H9 (cell line): ENCODE measurements around the gene TNIK. TPM values are rescaled to one million over a fixed set of nuclear protein-coding genes. Genes with fewer than 3 reads are reported as not detected.

Experiments
- DNase-seq: peaks from one replicate; pipeline ENCODE4 v3.0.0-alpha.2; 2017
- H2AFZ ChIP-seq: one replicate; pipeline ENCODE4 v1.6.1; 2013; ENCODE audit warnings: mild to moderate bottlenecking, low read length, control low read depth, moderate library complexity
- H2AK5ac ChIP-seq: 2 replicates; pipeline ENCODE4 v1.6.1; 2013; ENCODE audit warnings: low read length, control low read depth, mixed read lengths; ENCODE audit not compliant: insufficient read length
- H2BK120ac ChIP-seq: one replicate; pipeline ENCODE4 v1.6.1; 2013; ENCODE audit warnings: low read depth, mild to moderate bottlenecking, low read length, control low read depth, inconsistent platforms; ENCODE audit not compliant: poor library complexity, severe bottlenecking
- H2BK12ac ChIP-seq: 2 replicates; pipeline ENCODE4 v1.6.1; 2013; ENCODE audit warnings: low read length, control low read depth, mixed read lengths, low read depth; ENCODE audit not compliant: insufficient read length
- H2BK15ac ChIP-seq: 2 replicates; pipeline ENCODE4 v1.6.1; 2013; ENCODE audit warnings: low read depth, low read length, control low read depth
- H2BK20ac ChIP-seq: one replicate; pipeline ENCODE4 v1.6.1; 2013; ENCODE audit warnings: low read depth, mild to moderate bottlenecking, low read length, control low read depth, inconsistent platforms; ENCODE audit not compliant: poor library complexity, severe bottlenecking
- H2BK5ac ChIP-seq: 2 replicates; pipeline ENCODE4 v1.6.1; 2013; ENCODE audit warnings: low read length, control low read depth, mixed read lengths; ENCODE audit not compliant: insufficient read length
- H3K14ac ChIP-seq: 2 replicates; pipeline ENCODE4 v1.6.1; 2013; ENCODE audit warnings: low read length, control low read depth; ENCODE audit not compliant: insufficient read depth
- H3K18ac ChIP-seq: 2 replicates; pipeline ENCODE4 v1.6.1; 2013; ENCODE audit warnings: low read depth, mild to moderate bottlenecking, mixed read lengths, low read length, control low read depth; ENCODE audit not compliant: insufficient read length
- H3K23ac ChIP-seq: 2 replicates; pipeline ENCODE4 v1.6.1; 2013; ENCODE audit warnings: low read length, control low read depth, mixed read lengths, low read depth; ENCODE audit not compliant: insufficient read length
- H3K23me2 ChIP-seq: 2 replicates; pipeline ENCODE4 v1.6.1; 2013; ENCODE audit warnings: low read depth, mild to moderate bottlenecking, mixed read lengths, low read length, control low read depth; ENCODE audit not compliant: insufficient read length, poor library complexity, severe bottlenecking
- H3K27ac ChIP-seq: 2 replicates; pipeline ENCODE4 v1.5.1; 2013; ENCODE audit warnings: low read length, control low read depth, mixed read lengths, low read depth; ENCODE audit not compliant: insufficient read length
- H3K27me3 ChIP-seq: 2 replicates; pipeline ENCODE4 v1.6.1; 2013; ENCODE audit warnings: low read length, control low read depth, inconsistent platforms; ENCODE audit not compliant: insufficient read depth
- H3K4ac ChIP-seq: 2 replicates; pipeline ENCODE4 v1.6.1; 2013; ENCODE audit warnings: low read depth, mild to moderate bottlenecking, control low read depth, inconsistent platforms, low read length, moderate library complexity
- H3K4me1 ChIP-seq: 2 replicates; pipeline ENCODE4 v1.6.1; 2013; ENCODE audit warnings: low read length, control low read depth, inconsistent platforms; ENCODE audit not compliant: insufficient read depth
- H3K4me2 ChIP-seq: 2 replicates; pipeline ENCODE4 v1.6.1; 2013; ENCODE audit warnings: low read length, control low read depth, mixed read lengths; ENCODE audit not compliant: insufficient read length, insufficient read depth
- H3K56ac ChIP-seq: 2 replicates; pipeline ENCODE4 v1.6.1; 2013; ENCODE audit warnings: low read depth, mild to moderate bottlenecking, mixed read lengths, low read length, control low read depth; ENCODE audit not compliant: insufficient read length
- H3K79me1 ChIP-seq: 2 replicates; pipeline ENCODE4 v1.6.1; 2013; ENCODE audit warnings: low read depth, mild to moderate bottlenecking, moderate library complexity, low read length, control low read depth, inconsistent platforms; ENCODE audit not compliant: insufficient read depth, poor library complexity, severe bottlenecking
- H3K79me2 ChIP-seq: 2 replicates; pipeline ENCODE4 v1.6.1; 2013; ENCODE audit warnings: low read length, control low read depth, inconsistent platforms; ENCODE audit not compliant: insufficient read depth
- H3K9ac ChIP-seq: 2 replicates; pipeline ENCODE4 v1.6.1; 2013; ENCODE audit warnings: low read length, control low read depth, mixed read lengths; ENCODE audit not compliant: insufficient read length; ENCODE audit errors: extremely low read depth
- H3K9me3 ChIP-seq: one replicate; pipeline ENCODE4 v1.6.1; 2013; ENCODE audit warnings: low read depth, low read length, inconsistent platforms; ENCODE audit not compliant: control insufficient read depth
- H3T11ph ChIP-seq: one replicate; pipeline ENCODE4 v1.6.1; 2013; ENCODE audit warnings: mild to moderate bottlenecking, low read length, control low read depth, inconsistent platforms
- H4K20me1 ChIP-seq: one replicate; pipeline ENCODE4 v1.6.1; 2013; ENCODE audit not compliant: control insufficient read depth, insufficient read length, insufficient read depth
- H4K5ac ChIP-seq: 2 replicates; pipeline ENCODE4 v1.6.1; 2013; ENCODE audit warnings: low read depth, mild to moderate bottlenecking, mixed read lengths, low read length, control low read depth; ENCODE audit not compliant: insufficient read length
- H4K8ac ChIP-seq: replicated peaks from 2 replicates; pipeline ENCODE4 v1.6.1; 2013; ENCODE audit warnings: low read length, control low read depth, mixed read lengths, low read depth; ENCODE audit not compliant: insufficient read length
- H4K91ac ChIP-seq: 2 replicates; pipeline ENCODE4 v1.6.1; 2013; ENCODE audit warnings: low read depth, mild to moderate bottlenecking, moderate library complexity, mixed read lengths, low read length, control low read depth; ENCODE audit not compliant: insufficient read length
- H3K27ac Mint-ChIP-seq, 3 experiments: 2 replicates in 2 of 3; 3 replicates in 1 of 3; pipeline ENCODE4 v1.8.0; 2020 to 2021; ENCODE audit warnings: mixed read lengths in 3 of 3, mild to moderate bottlenecking in 1 of 3, moderate library complexity in 1 of 3
- H3K27me3 Mint-ChIP-seq: 2 replicates; pipeline ENCODE4 v1.8.0; 2021; ENCODE audit warnings: low read depth, mild to moderate bottlenecking, moderate library complexity, mixed read lengths
- H3K36me3 Mint-ChIP-seq, 3 experiments: 2 replicates in 2 of 3; 3 replicates in 1 of 3; pipeline ENCODE4 v1.8.0; 2020 to 2021; ENCODE audit warnings: low read depth in 3 of 3, mixed read lengths in 3 of 3; ENCODE audit not compliant: insufficient read depth in 1 of 3
- H3K4me1 Mint-ChIP-seq, 2 experiments: 2 replicates each; pipeline ENCODE4 v1.8.0; 2020; ENCODE audit warnings: mixed read lengths in 2 of 2
- H3K4me3 Mint-ChIP-seq, 2 experiments: 2 replicates in 1 of 2; 3 replicates in 1 of 2; pipeline ENCODE4 v1.8.0; 2020 to 2021; ENCODE audit warnings: mild to moderate bottlenecking in 2 of 2, mixed read lengths in 2 of 2, moderate library complexity in 1 of 2
- H3K9me3 Mint-ChIP-seq, 2 experiments: 2 replicates in 1 of 2; 3 replicates in 1 of 2; pipeline ENCODE4 v1.8.0; 2020; ENCODE audit warnings: mild to moderate bottlenecking in 2 of 2, mixed read lengths in 2 of 2, moderate library complexity in 1 of 2
- WGBS: extraction: QIAGEN DNeasy Blood & Tissue Kit; methylation state at CpG from one replicate; pipeline ENCODE4 v1.1.7; 2013; ENCODE audit warnings: missing lambda C conversion rate, low lambda C conversion rate, mixed read lengths; ENCODE audit not compliant: insufficient read length; ENCODE audit errors: extremely low coverage; 5-methylcytosine and 5-hydroxymethylcytosine counted together
- total RNA-seq: library from RNA; stranded (reverse); gene quantifications from 2 replicates; pipeline ENCODE4 v1.2.1, GENCODE V29; 2021
- TF ChIP-seq, protein P1 (sequence below): fragments of 200-600 bp; sonication (generic); conservative IDR thresholded peaks from 3 replicates; pipeline ENCODE4 v1.8.0; 2021; ENCODE audit warnings: antibody characterized with exemption, mild to moderate bottlenecking

The TNIK gene
- total RNA-seq, 1 experiment from 2014 or later, result 15.9 TPM

DNA sequence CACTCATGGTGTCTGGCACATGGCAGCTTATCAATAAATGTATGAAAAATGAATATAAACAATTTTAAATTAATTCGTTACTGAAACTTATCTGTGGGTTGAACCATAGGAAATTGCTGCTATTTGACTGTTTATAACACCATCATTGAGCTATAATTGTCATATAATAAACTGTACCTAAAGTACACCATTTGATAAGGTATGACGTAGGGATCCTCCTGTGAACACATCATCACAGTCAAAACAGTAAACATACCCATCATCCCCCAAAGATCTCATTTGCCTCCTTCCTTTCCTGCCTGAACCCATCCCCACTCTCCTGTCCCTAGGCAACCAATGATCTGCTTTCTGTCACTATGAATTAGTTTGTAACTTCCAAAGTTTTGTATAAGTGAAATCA lies 282.7 kb downstream of the TNIK start:
- no peak overlapping the region for H2AFZ ChIP-seq
- no peak overlapping the region for H2BK5ac ChIP-seq
- no peak overlapping the region for H2BK20ac ChIP-seq
- H3K27me3 ChIP-seq, result no peaks in the 10 kb centered on the region
- H3K79me1 ChIP-seq, result no peaks in the 10 kb centered on the region
- H2BK12ac ChIP-seq, result no peak overlapping the region
- H3K27ac ChIP-seq, result no peak overlapping the region
- H3K4me2 ChIP-seq, result no peak overlapping the region
- no peak overlapping the region for H3K27ac Mint-ChIP-seq
- DNase-seq, result no peak
- H3K9ac ChIP-seq, result no peak overlapping the region
- peaks cover 14 to 26% of the 10 kb centered on the region in 2 experiments for H3K4me1 Mint-ChIP-seq
- H3K4ac ChIP-seq, result no peak overlapping the region
- H3T11ph ChIP-seq, result no peak overlapping the region
- no peak overlapping the region for H4K5ac ChIP-seq
- no peaks in the 10 kb centered on the region for H3K4me1 ChIP-seq
- H3K23me2 ChIP-seq, result no peaks in the 10 kb centered on the region
- no peaks in the 10 kb centered on the region for H3K9me3 ChIP-seq
- no peak overlapping the region for H3K14ac ChIP-seq
- peaks cover 0 to 9% (median 0%) of the 10 kb centered on the region in 3 experiments; a peak in 2 of 7 replicates for H3K36me3 Mint-ChIP-seq
- no peak overlapping the region for H3K23ac ChIP-seq
- no peak overlapping the region for H4K8ac ChIP-seq
- no peak overlapping the region for H2BK120ac ChIP-seq
- no peak overlapping the region for H3K18ac ChIP-seq
- H3K4me3 Mint-ChIP-seq, result no peak overlapping the region
- no CpG with 5 or more reads among the region's 2 CpGs for WGBS
- no peaks in the 10 kb centered on the region for H4K20me1 ChIP-seq
- H2BK15ac ChIP-seq, result no peak overlapping the region
- TF ChIP-seq, protein P1, sequence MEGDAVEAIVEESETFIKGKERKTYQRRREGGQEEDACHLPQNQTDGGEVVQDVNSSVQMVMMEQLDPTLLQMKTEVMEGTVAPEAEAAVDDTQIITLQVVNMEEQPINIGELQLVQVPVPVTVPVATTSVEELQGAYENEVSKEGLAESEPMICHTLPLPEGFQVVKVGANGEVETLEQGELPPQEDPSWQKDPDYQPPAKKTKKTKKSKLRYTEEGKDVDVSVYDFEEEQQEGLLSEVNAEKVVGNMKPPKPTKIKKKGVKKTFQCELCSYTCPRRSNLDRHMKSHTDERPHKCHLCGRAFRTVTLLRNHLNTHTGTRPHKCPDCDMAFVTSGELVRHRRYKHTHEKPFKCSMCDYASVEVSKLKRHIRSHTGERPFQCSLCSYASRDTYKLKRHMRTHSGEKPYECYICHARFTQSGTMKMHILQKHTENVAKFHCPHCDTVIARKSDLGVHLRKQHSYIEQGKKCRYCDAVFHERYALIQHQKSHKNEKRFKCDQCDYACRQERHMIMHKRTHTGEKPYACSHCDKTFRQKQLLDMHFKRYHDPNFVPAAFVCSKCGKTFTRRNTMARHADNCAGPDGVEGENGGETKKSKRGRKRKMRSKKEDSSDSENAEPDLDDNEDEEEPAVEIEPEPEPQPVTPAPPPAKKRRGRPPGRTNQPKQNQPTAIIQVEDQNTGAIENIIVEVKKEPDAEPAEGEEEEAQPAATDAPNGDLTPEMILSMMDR, result no peak
- H3K9me3 Mint-ChIP-seq, result no peaks in the 10 kb centered on the region
- H3K56ac ChIP-seq, result no peak overlapping the region
- no peaks in the 10 kb centered on the region for H3K79me2 ChIP-seq
- no peak overlapping the region for H4K91ac ChIP-seq
- H2AK5ac ChIP-seq, result no peak overlapping the region
- H3K27me3 Mint-ChIP-seq, result no peaks in the 10 kb centered on the region; the same call in 1 of the 2 replicates
